ENCODE measurements around the gene ZMYM2. TPM values are rescaled to one million over a fixed set of nuclear protein-coding genes. Genes with fewer than 3 reads are reported as not detected.

The ZMYM2 gene
- total and polyA plus RNA-seq, 2 donors (not counting 1 experiment from before 2014, with no cell fraction given): 37.3 to 63.4 TPM

GRCh38 chr13:20065516-20065915 lies 107.0 kb downstream of the ZMYM2 start:
- Histone ChIP-seq H3K4me2 (ENCODE audit: extremely low read depth, insufficient read depth, low read length) (no peak overlapping the region), H2AFZ (ENCODE audit: low read length) (no peak overlapping the region), H3K27me3 (ENCODE audit: control insufficient read depth, insufficient read depth, low read length) (no peaks in the 10 kb centered on the region), H4K20me1 (ENCODE audit: control insufficient read depth, extremely low read depth, insufficient read depth, low read length) (no peaks in the 10 kb centered on the region), H3K27ac (ENCODE audit: insufficient read depth, low read length) (no peak overlapping the region), H3K36me3 (ENCODE audit: control insufficient read depth, insufficient read depth, low read length) (no peaks in the 10 kb centered on the region), H3K9me3 (ENCODE audit: control insufficient read depth, insufficient read depth, low read depth, low read length) (no peaks in the 10 kb centered on the region), H3K4me3 (replicated peaks in 1 of 4; ENCODE audit: control extremely low read depth in 1 of 4, insufficient read depth in 1 of 4, low read depth in 3 of 4, low read length in 4 of 4) (no peak overlapping the region), H3K79me2 (ENCODE audit: control insufficient read depth, insufficient read depth, low read length) (no peaks in the 10 kb centered on the region), H3K9ac (ENCODE audit: insufficient read depth, low read length) (no peak overlapping the region), H3K4me1 (ENCODE audit: control insufficient read depth, extremely low read depth, insufficient read depth, low read length) (no peaks in the 10 kb centered on the region)
- DNase-seq (ENCODE audit: low read depth in 2 of 2): no peak
- TF ChIP-seq CTCF (conservative IDR thresholded peaks at IDR 0.05 in 1 of 2, IDR thresholded peaks at IDR 0.05 in 1 of 2; ENCODE audit: low read depth in 1 of 2, low read length in 2 of 2): no peak

- H3K27ac ChIP-seq (ENCODE audit: insufficient read depth, low read length): no peak overlapping the region
- H3K79me2 ChIP-seq (ENCODE audit: control insufficient read depth, insufficient read depth, low read length): no peaks in the 10 kb centered on the region
- H2AFZ ChIP-seq (ENCODE audit: low read length): no peak overlapping the region
- H3K36me3 ChIP-seq (ENCODE audit: control insufficient read depth, insufficient read depth, low read length): no peaks in the 10 kb centered on the region
- no peak for DNase-seq (ENCODE audit: low read depth in 2 of 2)
- TF ChIP-seq EZH2 (IDR thresholded peaks at IDR 0.05; ENCODE audit: low read length, missing control alignments) (no peak), CTCF (conservative IDR thresholded peaks at IDR 0.05 in 1 of 2, IDR thresholded peaks at IDR 0.05 in 1 of 2; ENCODE audit: low read depth in 1 of 2, low read length in 2 of 2) (no peak)
- H3K4me1 ChIP-seq (ENCODE audit: control insufficient read depth, extremely low read depth, insufficient read depth, low read length): no peaks in the 10 kb centered on the region
- H3K9me3 ChIP-seq (ENCODE audit: control insufficient read depth, insufficient read depth, low read depth, low read length): no peaks in the 10 kb centered on the region
- no peak overlapping the region for H3K4me3 ChIP-seq (replicated peaks in 1 of 4; ENCODE audit: control extremely low read depth in 1 of 4, insufficient read depth in 1 of 4, low read depth in 3 of 4, low read length in 4 of 4)
- H3K27me3 ChIP-seq (ENCODE audit: control insufficient read depth, insufficient read depth, low read length): no peaks in the 10 kb centered on the region
- no peak overlapping the region for H3K9ac ChIP-seq (ENCODE audit: insufficient read depth, low read length)
- H3K4me2 ChIP-seq (ENCODE audit: extremely low read depth, insufficient read depth, low read length): no peak overlapping the region
- no peaks in the 10 kb centered on the region for H4K20me1 ChIP-seq (ENCODE audit: control insufficient read depth, extremely low read depth, insufficient read depth, low read length)
Measured at GRCh38 chr13:20069956-20070355, 111.4 kb downstream of the ZMYM2 start.

- Histone ChIP-seq H3K27me3 (ENCODE audit: control insufficient read depth, insufficient read depth, low read length) (no peaks in the 10 kb centered on the region), H3K4me2 (ENCODE audit: extremely low read depth, insufficient read depth, low read length) (no peak overlapping the region), H3K27ac (ENCODE audit: insufficient read depth, low read length) (no peak overlapping the region), H3K4me1 (ENCODE audit: control insufficient read depth, extremely low read depth, insufficient read depth, low read length) (no peaks in the 10 kb centered on the region), H3K79me2 (ENCODE audit: control insufficient read depth, insufficient read depth, low read length) (no peaks in the 10 kb centered on the region), H3K4me3 (replicated peaks in 1 of 4; ENCODE audit: control extremely low read depth in 1 of 4, insufficient read depth in 1 of 4, low read depth in 3 of 4, low read length in 4 of 4) (no peak overlapping the region), H3K9me3 (ENCODE audit: control insufficient read depth, insufficient read depth, low read depth, low read length) (no peaks in the 10 kb centered on the region), H3K36me3 (ENCODE audit: control insufficient read depth, insufficient read depth, low read length) (no peaks in the 10 kb centered on the region), H3K9ac (ENCODE audit: insufficient read depth, low read length) (no peak overlapping the region), H2AFZ (ENCODE audit: low read length) (no peak overlapping the region), H4K20me1 (ENCODE audit: control insufficient read depth, extremely low read depth, insufficient read depth, low read length) (no peaks in the 10 kb centered on the region)
- TF ChIP-seq CTCF (conservative IDR thresholded peaks at IDR 0.05 in 1 of 2, IDR thresholded peaks at IDR 0.05 in 1 of 2; ENCODE audit: low read depth in 1 of 2, low read length in 2 of 2): no peak
- no peak for TF ChIP-seq EZH2 (IDR thresholded peaks at IDR 0.05; ENCODE audit: low read length, missing control alignments)
- no peak for DNase-seq (ENCODE audit: low read depth in 2 of 2)
Measured at GRCh38 chr13:20073775-20074174, 115.2 kb downstream of the ZMYM2 start.

Measured in fibroblast of lung (primary cell).